ENCODE data around the gene RCSD1. TPM values are rescaled to one million over a fixed set of nuclear protein-coding genes. Genes with fewer than 3 reads are reported as not detected.

The RCSD1 gene
- total RNA-seq, 4 donors from 2014 or later: 16.8 to 19.0 (median 18.5) TPM

GRCh38 chr1:167685844-167686243 lies 55.8 kb downstream of the RCSD1 start:
- 47% methylated on average over 5 of the region's 5 CpGs for WGBS
- Histone ChIP-seq H3K4me3 (no peak overlapping the region), H3K4me1 (peaks cover 64 to 73% (median 68%) of the 10 kb centered on the region in 4 donors), H3K27ac (replicated peaks in 1 of 4) (peak overlapping the region; percentile 72 to 75 (median 73)), H3K9me3 (no peaks in the 10 kb centered on the region), H3K27me3 (no peaks in the 10 kb centered on the region), H3K36me3 (peaks cover 5 to 11% (median 10%) of the 10 kb centered on the region in 4 donors)
- TF ChIP-seq POLR2AphosphoS5 (IDR thresholded peaks at IDR 0.05) (no peak), POLR2A (IDR thresholded peaks at IDR 0.05; ENCODE audit: low read depth) (no peak), EP300 (IDR thresholded peaks at IDR 0.05) (no peak), CTCF (IDR thresholded peaks at IDR 0.05) (no peak)
- intact Hi-C loops (cut with DNase I): loop anchor here (5.0 kb wide), 1 partner anchor 129 kb away; no protein-coding TSS in a partner anchor
- DNase-seq (ENCODE audit: extremely low spot score): no peak

- TF ChIP-seq EP300 (IDR thresholded peaks at IDR 0.05) (no peak), POLR2AphosphoS5 (IDR thresholded peaks at IDR 0.05) (no peak), POLR2A (IDR thresholded peaks at IDR 0.05; ENCODE audit: low read depth) (no peak), CTCF (IDR thresholded peaks at IDR 0.05) (peak in 2 of 3 experiments; percentile 94 to 95)
- Histone ChIP-seq H3K4me1 (peaks cover 42 to 51% (median 47%) of the 10 kb centered on the region in 4 donors), H3K4me3 (no peak overlapping the region), H3K27ac (replicated peaks in 1 of 4) (no peak overlapping the region), H3K27me3 (no peaks in the 10 kb centered on the region), H3K9me3 (no peaks in the 10 kb centered on the region), H3K36me3 (peaks cover 5 to 25% (median 19%) of the 10 kb centered on the region in 4 donors)
- WGBS: 23% methylated on average over 6 of the region's 7 CpGs
- intact Hi-C loops (cut with DNase I): loop anchor here (1.0 to 5.0 kb wide), 2 partner anchors 88 to 131 kb away; no protein-coding TSS in a partner anchor
- peak; percentile 94 for DNase-seq (ENCODE audit: extremely low spot score)
These were observed 58.0 kb downstream of the RCSD1 start for GRCh38 chr1:167687919-167688519.

GRCh38 chr1:167689567-167689920 lies 59.5 kb downstream of the RCSD1 start:
- H3K4me1 ChIP-seq: peaks cover 27 to 36% (median 32%) of the 10 kb centered on the region in 4 donors
- intact Hi-C loops (cut with DNase I): loop anchor here (5.0 kb wide), 1 partner anchor 132 kb away; no protein-coding TSS in a partner anchor
- TF ChIP-seq POLR2AphosphoS5 (IDR thresholded peaks at IDR 0.05): no peak
- TF ChIP-seq EP300 (IDR thresholded peaks at IDR 0.05): no peak
- no peak for TF ChIP-seq CTCF (IDR thresholded peaks at IDR 0.05)
- TF ChIP-seq POLR2A (IDR thresholded peaks at IDR 0.05; ENCODE audit: low read depth): no peak

GRCh38 chr1:167690053-167690452 lies 60.0 kb downstream of the RCSD1 start:
- DNase-seq (ENCODE audit: extremely low spot score): no peak
- no peak overlapping the region for H3K4me3 ChIP-seq
- intact Hi-C loops (cut with DNase I): loop anchor here (10.0 kb wide), 1 partner anchor 405 kb away; no protein-coding TSS in a partner anchor
- H3K9me3 ChIP-seq: no peaks in the 10 kb centered on the region
- H3K27ac ChIP-seq (replicated peaks in 1 of 4): no peak overlapping the region
- H3K4me1 ChIP-seq: peaks cover 22 to 35% (median 30%) of the 10 kb centered on the region in 4 donors
- no peaks in the 10 kb centered on the region for H3K27me3 ChIP-seq
- 86% methylated on average over 4 of the region's 4 CpGs for WGBS
- TF ChIP-seq CTCF (IDR thresholded peaks at IDR 0.05) (no peak), EP300 (IDR thresholded peaks at IDR 0.05) (no peak)
- H3K36me3 ChIP-seq: peaks cover 5 to 44% (median 29%) of the 10 kb centered on the region in 4 donors

More at GRCh38 chr1:167689567-167689920, 59.5 kb downstream of the RCSD1 start:
- Histone ChIP-seq H3K27me3 (no peaks in the 10 kb centered on the region), H3K27ac (replicated peaks in 1 of 4) (no peak overlapping the region), H3K9me3 (no peaks in the 10 kb centered on the region), H3K36me3 (peaks cover 5 to 39% (median 27%) of the 10 kb centered on the region in 4 donors), H3K4me3 (no peak overlapping the region)
- no peak for DNase-seq (ENCODE audit: extremely low spot score)
- 78% methylated on average over 5 of the region's 5 CpGs for WGBS
